ENCODE measurements around the gene MIOX.

Gene MIOX

GRCh38 chr22:50503475-50504145 is 17.0 kb downstream of the MIOX start:
- Mint-ChIP-seq H3K36me3 (peaks cover 8% of the 10 kb centered on the region), H3K27ac (no peak overlapping the region), H3K4me1 (peaks cover 10% of the 10 kb centered on the region), H3K27me3 (no peaks in the 10 kb centered on the region), H3K9me3 (no peaks in the 10 kb centered on the region), H3K4me3 (no peak overlapping the region)
- peak; percentile 47 for DNase-seq
- CTCF ChIA-PET: no interaction called here

GRCh38 chr22:50504369-50505211 is 17.9 kb downstream of the MIOX start:
- no peak for DNase-seq
- Mint-ChIP-seq H3K27me3 (no peaks in the 10 kb centered on the region), H3K4me1 (peaks cover 20% of the 10 kb centered on the region), H3K27ac (no peak overlapping the region), H3K36me3 (peaks cover 13% of the 10 kb centered on the region), H3K4me3 (no peak overlapping the region), H3K9me3 (no peaks in the 10 kb centered on the region)
- CTCF ChIA-PET: interaction anchor here (0.9 kb wide), 1 partner anchor 117 kb away, joined by 4 read pairs; no protein-coding TSS in a partner anchor

- Mint-ChIP-seq H3K4me1 (peaks cover 24% of the 10 kb centered on the region), H3K36me3 (peaks cover 13% of the 10 kb centered on the region), H3K27me3 (no peaks in the 10 kb centered on the region), H3K27ac (no peak overlapping the region), H3K9me3 (no peaks in the 10 kb centered on the region), H3K4me3 (peak overlapping the region; percentile 59)
- no peak for DNase-seq
- CTCF ChIA-PET: interaction anchor here (0.9 kb wide), 1 partner anchor 116 kb away, joined by 4 read pairs; no protein-coding TSS in a partner anchor
Observed at GRCh38 chr22:50505276-50505775, 18.7 kb downstream of the MIOX start.

- peaks cover 13% of the 10 kb centered on the region for H3K36me3 Mint-ChIP-seq
Observed at GRCh38 chr22:50505776-50506610, 19.3 kb downstream of the MIOX start.

GRCh38 chr22:50506611-50507420 is 20.2 kb downstream of the MIOX start:
- Mint-ChIP-seq H3K27me3 (no peaks in the 10 kb centered on the region), H3K36me3 (peaks cover 13% of the 10 kb centered on the region), H3K4me1 (peaks cover 24% of the 10 kb centered on the region), H3K9me3 (no peaks in the 10 kb centered on the region), H3K27ac (peak overlapping the region; percentile 96), H3K4me3 (peak overlapping the region; percentile 93)
- no peak for DNase-seq
- CTCF ChIA-PET: no interaction called here

More at GRCh38 chr22:50505776-50506610, 19.3 kb downstream of the MIOX start:
- H3K4me3 Mint-ChIP-seq: peak overlapping the region; percentile 93
- peak overlapping the region; percentile 96 for H3K27ac Mint-ChIP-seq
- CTCF ChIA-PET: no interaction called here
- no peaks in the 10 kb centered on the region for H3K27me3 Mint-ChIP-seq
- no peaks in the 10 kb centered on the region for H3K9me3 Mint-ChIP-seq
- H3K4me1 Mint-ChIP-seq: peaks cover 24% of the 10 kb centered on the region
- no peak for DNase-seq

- H3K4me1 Mint-ChIP-seq: peaks cover 29% of the 10 kb centered on the region
- peak; percentile 94 for DNase-seq
Observed at GRCh38 chr22:50507421-50507990, 20.8 kb downstream of the MIOX start, which contains the start of gene LMF2. Gene LMF2, minus strand, starts transcription at chr22:50507702. Its CDS starts 27 bp downstream, at chr22:50507675.

GRCh38 chr22:50507991-50508884 is 21.6 kb downstream of the MIOX start, which contains the start of gene NCAPH2:
Gene NCAPH2, plus strand, starts transcription at chr22:50508224. Its CDS starts 114 bp downstream, at chr22:50508338.
- Mint-ChIP-seq H3K27ac (peak within 1 kb of the TSS; percentile 96), H3K9me3 (no peaks in the 10 kb centered on the region), H3K36me3 (peaks cover 13% of the 10 kb centered on the region), H3K4me3 (peak within 1 kb of the TSS; percentile 93), H3K4me1 (peaks cover 34% of the 10 kb centered on the region), H3K27me3 (no peaks in the 10 kb centered on the region)
- peak; percentile 97 for DNase-seq
- CTCF ChIA-PET: interaction anchor here (0.7 to 2.0 kb wide), 11 partner anchors 10 to 232 kb away, joined by 3 to 14 read pairs (median 4); partner anchors contain the start of gene SCO2

More at GRCh38 chr22:50507421-50507990, 20.8 kb downstream of the MIOX start, which contains the start of gene LMF2:
- H3K27ac Mint-ChIP-seq: peak within 1 kb of the TSS; percentile 96
- H3K4me3 Mint-ChIP-seq: peak within 1 kb of the TSS; percentile 93
- peaks cover 16% of the 10 kb centered on the region for H3K36me3 Mint-ChIP-seq
- CTCF ChIA-PET: interaction anchor here (0.7 to 1.9 kb wide), 6 partner anchors 10 to 231 kb away, joined by 3 to 14 read pairs (median 4); partner anchors contain the start of gene SCO2
- no peaks in the 10 kb centered on the region for H3K9me3 Mint-ChIP-seq
- H3K27me3 Mint-ChIP-seq: no peaks in the 10 kb centered on the region

- CTCF ChIA-PET: interaction anchor here (0.7 to 2.0 kb wide), 7 partner anchors 10 to 118 kb away, joined by 3 to 14 read pairs (median 4); partner anchors contain the start of gene SCO2
- Mint-ChIP-seq H3K4me3 (peak overlapping the region; percentile 80), H3K27ac (peak overlapping the region; percentile 90), H3K27me3 (no peaks in the 10 kb centered on the region), H3K36me3 (peaks cover 13% of the 10 kb centered on the region), H3K9me3 (no peaks in the 10 kb centered on the region), H3K4me1 (peaks cover 39% of the 10 kb centered on the region)
- DNase-seq: no peak
Observed at GRCh38 chr22:50508897-50509296, 22.2 kb downstream of the MIOX start.

- H3K9me3 Mint-ChIP-seq: no peaks in the 10 kb centered on the region
- H3K27ac Mint-ChIP-seq: no peak overlapping the region
- CTCF ChIA-PET: no interaction called here
- H3K36me3 Mint-ChIP-seq: peaks cover 19% of the 10 kb centered on the region
- H3K4me1 Mint-ChIP-seq: peaks cover 37% of the 10 kb centered on the region
- no peaks in the 10 kb centered on the region for H3K27me3 Mint-ChIP-seq
- no peak for DNase-seq
- H3K4me3 Mint-ChIP-seq: no peak overlapping the region
Observed at GRCh38 chr22:50513175-50513574, 26.5 kb downstream of the MIOX start.

- no peak overlapping the region for H3K4me3 Mint-ChIP-seq
- CTCF ChIA-PET: interaction anchor here (0.5 to 2.3 kb wide), 2 partner anchors 9 to 49 kb away, joined by 4 to 16 read pairs; partner anchors contain the start of gene SCO2
Observed at GRCh38 chr22:50516068-50516467, 29.4 kb downstream of the MIOX start.

GRCh38 chr22:50516891-50517290 is 30.2 kb downstream of the MIOX start:
- H3K4me1 Mint-ChIP-seq: peaks cover 23% of the 10 kb centered on the region
- H3K27me3 Mint-ChIP-seq: no peaks in the 10 kb centered on the region
- H3K27ac Mint-ChIP-seq: no peak overlapping the region
- H3K9me3 Mint-ChIP-seq: no peaks in the 10 kb centered on the region
- no peak overlapping the region for H3K4me3 Mint-ChIP-seq
- CTCF ChIA-PET: interaction anchor here (2.3 kb wide), 1 partner anchor 8 kb away, joined by 16 read pairs; the partner anchor contains the start of gene SCO2
- H3K36me3 Mint-ChIP-seq: peaks cover 23% of the 10 kb centered on the region
- DNase-seq: no peak

More at GRCh38 chr22:50516068-50516467, 29.4 kb downstream of the MIOX start:
- H3K27me3 Mint-ChIP-seq: no peaks in the 10 kb centered on the region
- no peak overlapping the region for H3K27ac Mint-ChIP-seq
- no peak for DNase-seq
- H3K9me3 Mint-ChIP-seq: no peaks in the 10 kb centered on the region
- peaks cover 22% of the 10 kb centered on the region for H3K36me3 Mint-ChIP-seq
- H3K4me1 Mint-ChIP-seq: peaks cover 23% of the 10 kb centered on the region

Data from activated naive CD4-positive, alpha-beta T cell treated with anti-CD3 and anti-CD28 coated beads, Interleukin-2, amount 10 ng/mL, durations not matched to agents 7 days and 5 days (primary cell).